Left cardiac atrium (tissue), 4 donors: ENCODE measurements around the gene BRSK2. TPM values are rescaled to one million over a fixed set of nuclear protein-coding genes. Genes with fewer than 3 reads are reported as not detected.

Source experiments
- ATAC-seq, 2 donors: fragments of 200-7000 bp; cut with Tn5 transposase; one replicate each; pipeline ENCODE4 v1.9.1; 2020; ENCODE audit warnings: mild to moderate bottlenecking in 2 of 2, moderate library complexity in 2 of 2
- DNase-seq: peaks from one replicate; pipeline ENCODE4 v3.0.0-alpha.2; 2020
- intact Hi-C, 2 donors: fragments of 100-400 bp; cut with DNase I; formaldehyde crosslinking; loops; one replicate each; pipeline versions ENCODE4 v1.14.1 to v1.15.1; 2022 to 2023
- total RNA-seq, 2 donors: library from RNA; stranded (reverse); fragmentation: NEBNext Ultra II Directional; extraction: Animal tissue kit (Norgen Biotek cat#: 25700); gene quantifications; one replicate each; pipeline ENCODE4 v1.2.1, GENCODE V29; 2021
- donor health status: DM: no; HTN: yes; CAD: no.
- donor health status: DM: no; HTN: yes; CAD: no; lungs with severe emphysema.
- donor health status: DM: yes; HTN: yes; CAD: no.
- donor health status: Dilated cardiomyopathy.

BRSK2 gene
- total RNA-seq, 2 donors from 2014 or later: 1.3 to 1.6 TPM

DNA sequence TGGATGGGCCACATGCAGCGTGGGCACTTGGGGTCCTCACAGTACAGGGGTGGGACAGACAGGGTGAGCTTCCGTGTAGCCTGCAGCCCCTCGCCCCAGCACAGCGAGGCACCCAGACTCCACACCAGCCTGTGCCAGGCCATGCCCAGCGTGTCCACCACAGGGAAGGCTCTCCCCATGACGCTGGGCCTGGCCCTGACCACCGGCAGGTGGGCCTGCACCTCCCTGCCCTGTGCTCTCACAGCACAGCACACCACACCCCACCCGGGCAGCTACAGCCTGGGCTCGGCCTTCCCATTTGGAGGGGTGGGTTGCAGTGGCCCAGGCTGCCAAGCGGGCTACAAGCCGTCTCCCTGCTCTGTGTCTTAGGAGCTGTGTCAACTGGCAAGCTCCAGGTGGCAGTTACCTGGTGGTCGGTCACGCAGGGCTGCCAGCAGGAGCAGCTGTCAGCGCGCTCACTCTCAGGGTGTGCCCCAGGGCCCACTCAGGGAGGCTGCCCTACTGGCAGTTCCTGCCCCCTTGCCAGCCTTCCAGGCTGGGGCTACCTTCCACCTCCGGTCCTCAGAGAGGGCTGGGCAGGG lies 92.2 kb downstream of the BRSK2 start:
- DNase-seq (peak; percentile 17), ATAC-seq (no peak)
- intact Hi-C loops: no loop called here

DNA sequence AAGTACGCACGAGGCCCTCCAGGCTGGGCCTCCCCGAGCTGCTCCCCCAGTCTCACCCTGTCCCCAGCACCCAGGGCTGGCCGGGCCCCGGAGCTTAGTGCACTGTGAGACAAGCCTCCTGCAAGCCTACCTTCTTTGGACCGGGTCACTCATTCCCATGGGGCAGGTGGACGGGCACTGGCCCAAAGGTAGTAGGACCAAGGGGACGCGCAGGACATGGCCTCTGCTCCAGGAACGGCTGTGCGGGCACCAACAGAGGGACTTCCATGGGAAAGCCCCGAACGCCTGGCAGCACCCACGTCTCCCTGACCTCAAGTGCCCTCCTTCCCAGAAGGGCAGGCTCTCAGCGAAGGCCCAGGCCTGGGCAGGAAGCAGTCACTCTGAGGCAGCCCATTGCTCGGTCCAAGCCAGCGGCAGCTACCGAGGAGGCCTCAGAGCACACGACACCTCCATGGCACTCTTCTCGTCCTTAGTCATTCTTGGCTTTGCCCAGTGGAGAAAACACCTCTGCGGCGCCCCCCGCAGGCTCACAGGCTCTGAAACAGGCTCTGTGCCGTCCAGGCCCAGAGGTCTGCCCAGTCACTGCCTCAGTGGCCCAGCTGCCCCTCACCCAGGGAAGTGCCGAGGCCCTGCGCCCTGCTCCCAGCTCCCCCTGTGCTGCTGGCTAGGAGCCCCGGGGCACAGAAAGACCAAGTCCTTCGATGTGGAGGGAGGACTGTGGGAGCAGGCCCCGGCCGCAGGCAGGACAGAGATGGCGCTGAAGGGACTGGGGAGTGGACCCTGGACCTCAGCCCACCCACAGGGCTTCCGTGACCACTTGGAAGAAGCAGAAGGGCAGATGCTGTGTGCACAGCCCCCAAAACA lies 93.1 kb downstream of the BRSK2 start:
- DNase-seq (peak; percentile 18), ATAC-seq (peak in 1 of 2 donors; percentile 12)
- intact Hi-C loops: no loop called here

DNA sequence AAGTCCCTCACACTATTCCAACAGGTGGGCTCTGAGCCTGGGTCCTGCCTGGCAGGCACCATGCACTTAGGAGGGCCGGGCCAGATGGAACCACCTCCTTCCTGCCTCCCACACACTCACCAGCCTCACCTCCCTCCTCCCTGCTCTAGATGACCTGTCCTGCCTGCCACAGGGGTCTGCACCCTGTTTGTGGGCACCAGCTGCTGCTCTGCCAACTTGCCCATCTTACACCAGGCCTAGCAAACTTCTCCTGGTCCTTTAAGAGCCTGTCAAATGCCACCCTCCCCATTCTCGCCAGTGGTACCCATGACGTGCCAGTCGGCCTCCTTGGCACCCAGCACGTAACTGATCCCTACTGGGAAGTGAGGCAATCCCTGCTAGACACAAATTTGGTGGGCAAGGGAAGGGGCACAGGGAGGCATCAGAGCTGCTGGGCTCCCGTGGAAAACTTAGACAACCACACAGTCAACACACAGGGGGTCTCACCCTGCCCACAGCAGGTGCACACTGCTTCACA lies 93.8 kb downstream of the BRSK2 start:
- no peak for ATAC-seq
- DNase-seq: peak; percentile 18
- intact Hi-C loops: no loop called here

DNA sequence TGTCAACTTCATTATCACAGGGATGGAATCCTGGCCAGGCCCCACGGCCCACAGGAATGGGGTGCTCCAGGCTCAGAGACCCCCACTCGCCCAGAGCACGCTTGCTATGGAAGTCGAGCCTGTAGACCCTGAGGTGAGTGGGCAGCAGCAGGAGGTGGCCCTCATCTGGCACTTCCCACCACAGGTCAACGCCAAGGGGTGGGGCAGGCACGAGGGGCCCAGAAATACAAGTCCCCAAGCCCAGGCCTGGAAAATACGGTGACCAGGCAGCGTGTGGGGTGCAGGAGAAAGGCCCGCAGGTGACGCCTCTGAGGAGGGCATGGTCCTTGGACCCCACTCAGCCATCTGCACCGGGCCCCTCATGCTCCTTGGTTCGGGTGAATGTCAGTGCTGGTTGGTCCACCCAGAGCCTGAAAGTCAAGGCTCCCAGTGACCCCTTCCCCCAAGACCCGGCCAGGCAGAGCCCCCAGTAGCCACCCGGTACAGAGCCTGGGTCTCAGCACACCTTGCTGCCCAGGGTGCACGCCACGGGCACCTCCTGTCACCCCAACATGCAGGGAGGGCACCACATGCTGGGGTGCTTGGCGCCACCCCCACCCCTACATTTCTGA lies 94.4 kb downstream of the BRSK2 start:
- ATAC-seq (no peak), DNase-seq (peak; percentile 16)
- intact Hi-C loops: no loop called here

DNA sequence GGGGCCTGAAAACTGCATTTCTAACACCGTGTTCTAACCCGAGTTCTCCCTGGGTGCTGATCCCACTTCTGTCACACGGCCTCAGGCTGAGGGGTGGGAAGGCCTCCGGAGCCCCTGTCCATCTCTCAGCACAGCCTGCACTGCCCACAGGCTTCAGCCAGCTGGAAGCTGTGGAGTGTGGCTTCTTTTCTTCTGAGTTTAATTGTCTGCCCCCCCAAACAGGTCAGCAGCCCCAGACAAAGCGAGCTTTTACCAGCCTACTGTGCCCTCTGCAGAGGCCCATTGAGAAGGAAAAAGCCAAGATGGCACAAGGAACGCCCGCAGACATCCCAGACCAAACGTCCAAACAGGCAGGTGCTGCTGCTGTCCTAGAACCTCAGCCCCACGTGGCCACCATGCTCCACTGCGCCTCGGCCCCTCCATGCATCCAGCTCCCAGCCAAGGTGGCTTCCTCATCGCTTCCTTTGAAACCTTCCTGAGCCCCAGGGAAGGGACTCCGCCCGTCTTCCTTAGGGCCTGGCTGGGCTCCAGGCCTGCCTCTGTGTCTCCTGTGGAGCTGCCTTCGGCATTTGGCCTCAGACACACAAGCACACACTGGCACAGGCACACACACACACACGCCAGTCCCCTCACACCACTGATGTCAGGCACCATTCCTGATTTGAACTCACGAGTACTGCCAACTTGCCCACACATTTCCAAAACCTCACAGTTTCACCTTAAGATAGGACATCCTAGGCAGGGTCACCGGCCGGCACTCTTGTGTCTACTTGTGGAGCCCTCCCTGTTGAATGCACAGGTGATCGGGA lies 95.2 kb downstream of the BRSK2 start:
- DNase-seq (peak; percentile 44), ATAC-seq (peak in 1 of 2 donors; percentile 3)
- intact Hi-C loops: no loop called here

DNA sequence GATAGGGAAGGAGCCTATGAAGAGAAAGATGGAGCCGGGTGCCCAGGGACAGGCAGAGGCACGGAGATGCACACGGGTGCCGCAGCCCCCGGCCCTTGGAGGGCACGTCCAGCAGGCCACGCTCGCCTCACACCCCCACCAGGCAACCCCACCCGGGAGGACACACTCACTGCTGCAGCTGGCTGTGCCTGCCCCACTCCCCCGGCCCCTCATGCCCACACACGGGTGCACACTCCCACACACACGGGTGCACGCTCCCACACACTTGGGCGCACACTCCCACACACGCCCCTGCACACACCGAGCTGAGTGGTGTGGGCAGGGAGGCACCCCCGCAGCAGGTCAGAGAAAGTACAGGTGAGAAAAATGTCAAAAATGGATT lies 95.8 kb downstream of the BRSK2 start:
- intact Hi-C loops: no loop called here
- ATAC-seq (peak in 1 of 2 donors; percentile 4), DNase-seq (peak; percentile 18)

DNA sequence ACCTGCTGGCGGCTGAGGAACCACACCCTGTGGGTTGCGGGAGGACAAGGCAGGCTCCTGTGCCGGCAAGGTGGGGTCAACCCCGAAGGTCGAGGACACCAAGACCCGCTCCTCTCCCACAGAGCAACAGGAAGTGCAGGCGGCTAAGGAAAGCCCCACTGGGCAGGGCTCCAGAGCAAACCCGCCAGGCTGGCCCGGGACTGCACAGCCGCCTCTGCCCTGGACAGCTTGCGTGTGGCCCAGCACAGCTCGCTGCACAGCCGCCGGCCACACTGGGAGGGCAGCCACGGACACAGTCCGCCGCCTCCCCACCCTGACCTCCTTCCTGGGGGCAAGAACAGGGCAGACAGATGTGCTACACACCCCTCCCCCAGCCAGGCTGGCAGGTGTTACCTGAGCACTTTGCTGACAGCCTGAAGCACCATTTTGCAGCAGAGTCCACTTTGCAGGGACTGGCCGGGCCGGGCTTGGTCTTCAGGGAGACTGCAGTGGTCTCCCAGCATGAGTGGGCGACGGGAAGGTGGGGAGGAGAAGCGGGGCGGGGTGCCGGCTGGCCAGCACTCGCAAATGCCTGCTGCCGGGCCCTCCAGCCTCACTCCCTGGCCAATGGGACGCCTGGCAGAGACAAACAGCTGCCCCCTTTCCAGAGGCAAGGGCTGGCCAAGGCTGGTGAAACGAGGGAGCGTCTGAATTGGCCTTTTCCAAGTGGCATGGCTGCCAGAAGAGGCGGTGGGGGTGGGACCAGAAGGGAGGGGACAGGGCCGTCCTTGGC lies 96.5 kb downstream of the BRSK2 start, which contains the start of gene MOB2:
MOB2 (minus strand) TSS at position 726 of the 772 bp plus-strand sequence; CDS start at position 503, 223 bp downstream.
- peak; percentile 58 for DNase-seq
- peak; percentile 70 to 71 for ATAC-seq
- intact Hi-C loops: no loop called here

DNA sequence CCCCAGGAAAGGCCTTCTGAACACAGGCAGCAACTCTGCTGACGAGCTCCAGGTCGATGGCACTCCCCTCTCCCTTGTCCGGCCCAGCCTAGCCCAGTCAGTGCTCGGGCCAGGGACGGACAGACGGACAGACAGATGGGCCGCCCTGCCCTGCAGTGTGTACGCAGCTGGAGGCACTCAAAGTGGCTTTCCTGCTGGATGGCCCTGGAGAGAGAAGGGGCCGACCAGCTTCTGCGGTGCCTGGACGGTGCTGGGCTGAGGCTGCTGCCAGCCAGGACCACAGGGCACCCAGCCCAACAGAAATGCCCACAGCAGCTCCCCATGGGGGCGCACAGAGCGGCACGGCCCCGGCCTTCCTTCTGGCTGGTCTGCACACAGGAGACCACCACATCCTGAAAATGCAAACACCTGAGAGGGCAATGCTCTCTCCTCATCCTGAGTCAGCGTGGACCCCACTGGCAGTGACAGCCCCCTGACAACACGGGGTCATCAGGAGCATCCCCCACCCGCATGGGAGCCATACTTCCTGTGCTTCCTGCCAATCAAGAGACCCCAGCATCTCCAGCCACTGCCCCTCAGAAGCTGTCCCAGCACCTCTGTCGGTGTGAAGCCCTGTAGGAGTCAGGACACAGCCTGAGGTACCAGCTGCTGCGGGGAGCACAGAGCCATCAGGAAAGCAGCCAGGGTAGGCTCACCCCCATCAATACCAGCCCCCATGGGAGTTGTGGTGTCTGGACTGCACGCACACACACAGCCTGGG lies 97.5 kb downstream of the BRSK2 start:
- intact Hi-C loops: no loop called here
- DNase-seq (peak; percentile 18), ATAC-seq (peak in 1 of 2 donors; percentile 2)

DNA sequence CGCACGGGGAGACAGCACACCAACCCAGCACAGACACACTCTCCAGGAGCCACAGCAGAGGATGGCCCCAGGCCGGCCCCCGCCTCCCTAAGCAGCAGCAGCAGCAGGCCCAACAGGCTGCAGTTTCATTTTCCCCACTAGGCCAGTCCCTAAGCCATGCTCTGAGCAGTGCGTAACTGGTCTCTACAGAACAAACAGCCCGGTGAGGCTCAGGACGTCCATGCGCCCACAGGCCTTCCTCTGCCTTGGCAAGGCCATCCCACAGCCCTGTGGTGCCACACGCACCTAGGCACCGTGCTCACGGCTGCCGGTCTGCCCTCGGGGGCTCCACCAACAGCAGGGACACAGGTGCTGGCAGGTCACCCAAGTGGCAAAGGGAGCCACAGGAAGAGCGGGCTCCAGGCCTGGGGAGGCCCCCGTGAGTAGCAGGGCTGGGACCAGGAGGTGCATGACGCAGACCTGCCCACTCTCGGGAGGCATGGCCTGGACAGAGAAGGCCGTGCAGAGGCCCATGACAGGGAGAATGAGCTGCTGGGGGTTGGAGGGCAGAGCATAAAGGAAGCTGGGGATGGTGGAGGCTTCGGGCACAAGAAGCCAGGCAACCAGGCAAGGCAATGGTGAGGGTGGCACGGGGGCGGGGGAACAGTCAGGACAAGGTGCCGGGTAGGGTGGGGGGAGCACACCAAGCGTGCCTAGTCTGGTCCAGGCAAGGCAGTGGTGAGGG lies 98.3 kb downstream of the BRSK2 start:
- ATAC-seq (peak in 1 of 2 donors; percentile 9), DNase-seq (peak; percentile 18)
- intact Hi-C loops: no loop called here

DNA sequence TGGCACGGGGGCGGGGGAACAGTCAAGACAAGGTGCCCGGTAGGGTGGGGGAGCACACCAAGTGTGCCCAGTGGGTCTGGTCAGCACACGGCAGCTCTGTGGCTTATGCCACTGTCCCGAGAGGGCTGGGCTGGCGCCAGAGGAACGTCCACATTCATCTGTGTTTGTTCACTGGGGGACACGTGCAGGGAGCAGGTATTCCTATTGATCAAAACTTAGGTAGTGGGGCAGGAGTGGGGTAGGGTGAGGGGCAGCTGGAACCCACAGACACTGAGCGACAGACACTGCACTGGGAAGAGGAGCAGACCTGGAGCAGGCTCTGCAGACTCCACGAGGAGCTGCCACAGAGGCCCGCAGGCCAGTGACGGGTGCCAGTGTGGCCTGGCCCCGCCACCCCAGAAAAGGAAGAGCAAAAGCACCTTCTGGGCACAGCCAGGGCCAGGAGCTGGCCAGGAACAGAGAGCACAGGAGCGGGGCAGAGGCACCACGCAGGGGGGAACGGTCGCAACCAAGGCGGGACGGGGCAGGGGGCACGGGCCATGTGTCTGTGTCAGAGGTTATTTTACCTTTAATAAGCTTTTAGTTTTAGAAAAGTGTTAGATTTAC lies 98.9 kb downstream of the BRSK2 start:
- intact Hi-C loops: no loop called here
- no peak for ATAC-seq
- DNase-seq: peak; percentile 9

DNA sequence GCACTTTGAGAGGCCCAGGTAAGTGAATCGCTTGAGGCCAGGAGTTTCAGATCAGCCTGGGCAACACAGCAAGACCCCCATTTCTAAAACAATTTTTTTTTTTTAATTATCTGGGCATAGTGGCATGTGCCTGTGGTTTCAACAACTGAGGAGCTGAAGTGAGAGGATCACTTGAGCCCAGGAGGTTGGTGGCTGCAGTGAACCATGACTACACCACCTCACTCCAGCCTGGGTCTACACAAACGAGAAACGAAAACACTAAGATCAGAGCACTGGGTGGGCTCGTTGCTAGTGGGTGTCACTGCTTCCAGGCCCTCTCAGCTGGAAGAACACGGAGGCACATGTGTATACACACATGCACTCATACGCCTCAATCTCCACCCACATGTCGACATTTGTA lies 100.9 kb downstream of the BRSK2 start:
- intact Hi-C loops: no loop called here
- ATAC-seq: no peak
- no peak for DNase-seq

DNA sequence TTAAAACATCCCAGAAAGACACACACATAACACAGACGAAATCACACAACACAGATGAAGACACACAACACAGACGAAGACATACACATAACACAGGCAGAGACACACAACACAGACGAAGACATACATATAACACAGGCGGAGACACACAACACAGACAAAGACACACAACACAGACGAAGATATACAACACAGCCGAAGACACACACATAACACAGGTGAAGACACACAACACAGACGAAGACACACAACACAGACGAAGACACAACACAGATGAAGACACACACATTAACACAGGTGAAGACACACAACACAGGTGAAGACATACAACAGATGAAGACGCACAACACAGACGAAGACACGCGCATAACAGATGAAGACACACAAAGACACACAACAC lies 101.6 kb downstream of the BRSK2 start:
- intact Hi-C loops: no loop called here
- ATAC-seq: no peak

DNA sequence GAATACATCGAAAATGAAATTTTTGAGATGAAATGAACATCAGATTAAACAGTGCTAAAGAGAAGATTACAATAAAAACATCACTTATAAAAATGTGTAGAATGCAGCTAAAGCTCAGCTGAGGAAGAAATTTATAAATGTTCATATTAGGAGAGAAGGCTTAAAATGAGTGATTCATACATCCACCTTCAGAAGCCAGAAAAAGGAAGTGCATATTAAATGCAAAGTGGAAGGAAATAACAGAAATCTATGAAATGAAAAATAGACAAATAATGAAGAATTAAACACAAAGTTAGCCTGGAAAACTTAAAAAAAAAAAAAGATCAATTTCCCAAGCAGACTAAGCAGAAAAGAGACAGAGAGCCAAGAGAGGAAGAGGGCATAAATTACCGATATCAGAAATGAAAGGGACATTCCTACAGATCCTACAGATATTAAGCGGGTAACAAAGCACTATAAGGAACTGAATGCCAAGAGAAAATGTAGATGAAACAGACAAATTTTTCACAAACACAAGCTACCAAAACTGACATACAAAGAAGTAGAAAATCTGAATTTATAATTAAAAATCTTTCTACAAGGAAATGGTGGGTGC lies 104.0 kb downstream of the BRSK2 start:
- intact Hi-C loops: no loop called here
- no peak for ATAC-seq
- DNase-seq: no peak

More for the DNA sequence above, 101.6 kb downstream of the BRSK2 start:
- no peak for DNase-seq

DNA sequence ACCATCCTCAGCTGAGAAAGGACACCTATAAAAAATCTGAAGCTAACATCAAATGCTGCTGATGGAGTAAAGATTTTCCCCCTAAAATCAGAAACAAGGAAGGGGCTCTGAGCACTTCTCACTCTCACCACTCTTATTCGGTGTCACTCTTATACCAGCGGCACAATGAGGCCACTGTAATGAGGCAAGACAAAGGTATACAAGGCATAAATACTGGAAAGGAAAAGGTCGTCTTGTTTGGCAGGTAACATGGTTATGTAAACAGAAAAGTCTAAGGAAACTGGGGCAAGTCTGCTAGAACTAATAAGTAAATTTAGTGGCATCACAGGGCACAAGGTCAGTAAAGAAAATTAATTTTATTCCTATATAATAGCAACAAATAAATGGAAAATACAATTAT lies 104.9 kb downstream of the BRSK2 start:
- intact Hi-C loops: no loop called here
- DNase-seq: no peak
- ATAC-seq: no peak

DNA sequence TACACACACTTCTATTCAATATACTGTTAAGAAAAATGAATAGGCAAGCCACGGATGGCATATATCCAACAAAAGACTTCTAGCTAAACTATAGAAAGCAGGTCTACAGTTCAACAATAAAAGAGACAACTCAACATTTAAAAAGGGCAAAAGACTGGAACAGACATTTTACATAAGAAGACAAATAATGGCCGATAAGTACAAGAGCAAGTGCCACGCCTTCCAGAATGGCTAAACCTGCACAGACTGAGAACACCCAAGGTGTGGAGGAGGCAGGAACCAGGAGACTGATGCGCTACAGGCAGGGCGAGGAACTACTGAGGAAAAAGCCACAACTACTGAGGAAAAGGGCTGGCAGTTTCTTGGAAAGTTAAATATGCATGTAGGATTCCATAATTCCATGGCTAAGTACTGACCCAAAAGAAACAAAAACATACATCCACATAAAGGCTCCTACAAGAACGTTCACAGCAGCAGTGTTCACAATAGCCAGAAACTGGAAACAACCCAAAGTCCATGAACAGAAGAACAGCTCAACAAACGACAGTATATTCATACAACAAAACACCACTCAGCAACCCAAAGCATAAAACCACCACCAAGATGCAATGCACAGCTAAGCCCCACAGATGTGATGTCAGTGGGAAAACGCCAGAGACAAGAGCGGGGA lies 106.5 kb downstream of the BRSK2 start:
- DNase-seq (no peak), ATAC-seq (no peak)
- intact Hi-C loops: no loop called here

DNA sequence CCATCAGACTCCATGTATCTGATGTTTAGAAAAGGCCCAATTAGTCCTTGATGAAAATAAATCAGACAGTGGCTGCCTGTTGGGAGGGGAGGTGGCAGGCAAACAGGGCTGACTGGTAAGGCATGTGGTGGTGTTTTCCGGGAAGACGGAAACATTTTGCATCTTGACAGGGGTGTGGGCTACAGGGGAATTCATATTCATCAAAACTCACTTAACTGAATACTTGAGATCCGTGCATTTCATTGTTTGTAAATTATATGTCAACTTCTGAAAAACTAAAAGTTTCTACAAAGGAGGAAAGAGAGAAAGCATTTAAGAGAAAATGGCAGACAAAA lies 107.0 kb downstream of the BRSK2 start:
- intact Hi-C loops: no loop called here
- DNase-seq (no peak), ATAC-seq (no peak)
